ENCODE data around the gene MYL10. TPM values are rescaled to one million over a fixed set of nuclear protein-coding genes. Genes with fewer than 3 reads are reported as not detected.

MYL10 gene
- polyA plus RNA-seq, 1 donor from 2014 or later, result not detected

DNA sequence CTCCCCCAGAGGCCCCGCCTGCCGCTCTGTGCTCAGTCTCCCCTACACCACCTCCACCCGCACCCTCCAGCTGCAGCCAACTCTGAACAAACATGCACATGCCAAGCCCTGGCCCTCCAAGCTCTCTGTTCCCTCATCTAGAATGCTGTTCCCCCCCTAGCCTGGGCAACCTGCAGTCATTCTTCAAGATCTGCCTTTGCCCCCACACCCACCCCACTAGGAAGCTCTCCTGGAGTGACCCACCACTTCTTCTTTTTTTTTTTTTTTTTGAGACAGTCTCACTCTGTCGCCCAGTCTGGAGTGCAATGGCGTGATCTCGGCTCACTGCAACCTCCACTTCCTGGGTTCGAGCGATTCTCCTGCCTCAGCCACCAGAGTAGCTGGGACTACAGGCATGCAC lies 13.7 kb downstream of the MYL10 start:
- no peaks in the 10 kb centered on the region for H3F3A ChIP-seq (ENCODE audit: insufficient read depth, low read length, poor library complexity, severe bottlenecking)
- H3K9me3 ChIP-seq (ENCODE audit: low read length), result no peaks in the 10 kb centered on the region
- H2AFZ ChIP-seq (ENCODE audit: low read depth, low read length), result no peak overlapping the region
- H3K4me3 ChIP-seq (ENCODE audit: low read length), result no peak overlapping the region
- TF ChIP-seq EP300 (conservative IDR thresholded peaks at IDR 0.05; ENCODE audit: poor library complexity, severe bottlenecking) (no peak), MXI1 (conservative IDR thresholded peaks at IDR 0.05; ENCODE audit: poor library complexity, severe bottlenecking) (no peak), TAF1 (IDR thresholded peaks at IDR 0.05; ENCODE audit: low read depth) (no peak), EZH2 (IDR thresholded peaks at IDR 0.05; ENCODE audit: borderline replicate concordance, insufficient read depth, low read length, poor library complexity, severe bottlenecking) (no peak), CTCF (IDR thresholded peaks at IDR 0.05; ENCODE audit: poor library complexity, severe bottlenecking) (no peak), SMC3 (conservative IDR thresholded peaks at IDR 0.05; ENCODE audit: poor library complexity) (no peak), RAD21 (conservative IDR thresholded peaks at IDR 0.05) (no peak), POLR2AphosphoS5 (IDR thresholded peaks at IDR 0.05) (no peak)
- TF ChIP-seq, protein P1, sequence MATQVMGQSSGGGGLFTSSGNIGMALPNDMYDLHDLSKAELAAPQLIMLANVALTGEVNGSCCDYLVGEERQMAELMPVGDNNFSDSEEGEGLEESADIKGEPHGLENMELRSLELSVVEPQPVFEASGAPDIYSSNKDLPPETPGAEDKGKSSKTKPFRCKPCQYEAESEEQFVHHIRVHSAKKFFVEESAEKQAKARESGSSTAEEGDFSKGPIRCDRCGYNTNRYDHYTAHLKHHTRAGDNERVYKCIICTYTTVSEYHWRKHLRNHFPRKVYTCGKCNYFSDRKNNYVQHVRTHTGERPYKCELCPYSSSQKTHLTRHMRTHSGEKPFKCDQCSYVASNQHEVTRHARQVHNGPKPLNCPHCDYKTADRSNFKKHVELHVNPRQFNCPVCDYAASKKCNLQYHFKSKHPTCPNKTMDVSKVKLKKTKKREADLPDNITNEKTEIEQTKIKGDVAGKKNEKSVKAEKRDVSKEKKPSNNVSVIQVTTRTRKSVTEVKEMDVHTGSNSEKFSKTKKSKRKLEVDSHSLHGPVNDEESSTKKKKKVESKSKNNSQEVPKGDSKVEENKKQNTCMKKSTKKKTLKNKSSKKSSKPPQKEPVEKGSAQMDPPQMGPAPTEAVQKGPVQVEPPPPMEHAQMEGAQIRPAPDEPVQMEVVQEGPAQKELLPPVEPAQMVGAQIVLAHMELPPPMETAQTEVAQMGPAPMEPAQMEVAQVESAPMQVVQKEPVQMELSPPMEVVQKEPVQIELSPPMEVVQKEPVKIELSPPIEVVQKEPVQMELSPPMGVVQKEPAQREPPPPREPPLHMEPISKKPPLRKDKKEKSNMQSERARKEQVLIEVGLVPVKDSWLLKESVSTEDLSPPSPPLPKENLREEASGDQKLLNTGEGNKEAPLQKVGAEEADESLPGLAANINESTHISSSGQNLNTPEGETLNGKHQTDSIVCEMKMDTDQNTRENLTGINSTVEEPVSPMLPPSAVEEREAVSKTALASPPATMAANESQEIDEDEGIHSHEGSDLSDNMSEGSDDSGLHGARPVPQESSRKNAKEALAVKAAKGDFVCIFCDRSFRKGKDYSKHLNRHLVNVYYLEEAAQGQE (IDR thresholded peaks at IDR 0.05; ENCODE audit: borderline replicate concordance), result no peak
- H3K9me2 ChIP-seq (ENCODE audit: insufficient read depth, low read length), result no peaks in the 10 kb centered on the region
- H3K27me3 ChIP-seq (ENCODE audit: insufficient read depth, low read depth, low read length), result no peaks in the 10 kb centered on the region
- H3K27ac ChIP-seq (ENCODE audit: low read length), result no peak overlapping the region
- H3K9ac ChIP-seq (ENCODE audit: low read length), result no peak overlapping the region
- H3K36me3 ChIP-seq (ENCODE audit: insufficient read depth, low read length), result no peaks in the 10 kb centered on the region
- no peak overlapping the region for H3K4me2 ChIP-seq (ENCODE audit: low read length)
- no peaks in the 10 kb centered on the region for H4K20me1 ChIP-seq (ENCODE audit: insufficient read depth)
- H3K79me2 ChIP-seq (replicated peaks; ENCODE audit: insufficient read depth, low read length), result no peaks in the 10 kb centered on the region

DNA sequence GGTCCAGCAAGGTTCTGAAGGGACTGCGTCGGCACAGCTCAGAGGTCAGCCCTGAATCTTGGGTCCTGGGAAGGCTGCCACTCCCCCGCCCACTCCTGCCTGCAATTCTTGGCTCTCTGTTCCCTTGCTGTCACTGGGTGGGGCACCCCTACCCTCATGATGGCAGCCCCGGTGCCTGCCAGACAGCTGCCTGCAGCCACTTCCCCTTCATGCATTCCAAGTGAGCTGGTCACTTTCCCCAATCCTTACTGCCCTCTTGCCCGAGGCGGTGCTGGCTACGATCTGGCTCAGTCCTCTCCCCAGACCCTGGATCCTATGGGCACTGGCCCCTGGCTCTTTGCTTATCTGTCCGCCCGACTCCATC lies 14.2 kb downstream of the MYL10 start:
- Histone ChIP-seq H3K9me2 (ENCODE audit: insufficient read depth, low read length) (no peaks in the 10 kb centered on the region), H3K9me3 (ENCODE audit: low read length) (no peaks in the 10 kb centered on the region), H3K27ac (ENCODE audit: low read length) (no peak overlapping the region), H3K9ac (ENCODE audit: low read length) (no peak overlapping the region), H2AFZ (ENCODE audit: low read depth, low read length) (no peak overlapping the region), H3K36me3 (ENCODE audit: insufficient read depth, low read length) (no peaks in the 10 kb centered on the region), H3K4me2 (ENCODE audit: low read length) (no peak overlapping the region), H3K79me2 (replicated peaks; ENCODE audit: insufficient read depth, low read length) (no peaks in the 10 kb centered on the region), H4K20me1 (ENCODE audit: insufficient read depth) (no peaks in the 10 kb centered on the region), H3K27me3 (ENCODE audit: insufficient read depth, low read depth, low read length) (no peaks in the 10 kb centered on the region), H3F3A (ENCODE audit: insufficient read depth, low read length, poor library complexity, severe bottlenecking) (no peaks in the 10 kb centered on the region), H3K4me3 (ENCODE audit: low read length) (no peak overlapping the region)
- TF ChIP-seq, protein P1 (IDR thresholded peaks at IDR 0.05; ENCODE audit: borderline replicate concordance), result no peak
- TF ChIP-seq SMC3 (conservative IDR thresholded peaks at IDR 0.05; ENCODE audit: poor library complexity), result no peak
- TF ChIP-seq RAD21 (conservative IDR thresholded peaks at IDR 0.05), result no peak
- no peak for TF ChIP-seq EP300 (conservative IDR thresholded peaks at IDR 0.05; ENCODE audit: poor library complexity, severe bottlenecking)
- no peak for TF ChIP-seq MXI1 (conservative IDR thresholded peaks at IDR 0.05; ENCODE audit: poor library complexity, severe bottlenecking)
- no peak for TF ChIP-seq TAF1 (IDR thresholded peaks at IDR 0.05; ENCODE audit: low read depth)
- TF ChIP-seq POLR2AphosphoS5 (IDR thresholded peaks at IDR 0.05), result no peak
- no peak for TF ChIP-seq CTCF (IDR thresholded peaks at IDR 0.05; ENCODE audit: poor library complexity, severe bottlenecking)
- no peak for TF ChIP-seq EZH2 (IDR thresholded peaks at IDR 0.05; ENCODE audit: borderline replicate concordance, insufficient read depth, low read length, poor library complexity, severe bottlenecking)

Data from neural cell (in vitro differentiated cells).